ENCODE data around the gene ARMC9.
"Not testable (repeated sequence)": the region's sequence is repeated elsewhere in the genome, so short reads cannot be mapped to it uniquely, and the experiment has no call there.

ARMC9 gene

DNA sequence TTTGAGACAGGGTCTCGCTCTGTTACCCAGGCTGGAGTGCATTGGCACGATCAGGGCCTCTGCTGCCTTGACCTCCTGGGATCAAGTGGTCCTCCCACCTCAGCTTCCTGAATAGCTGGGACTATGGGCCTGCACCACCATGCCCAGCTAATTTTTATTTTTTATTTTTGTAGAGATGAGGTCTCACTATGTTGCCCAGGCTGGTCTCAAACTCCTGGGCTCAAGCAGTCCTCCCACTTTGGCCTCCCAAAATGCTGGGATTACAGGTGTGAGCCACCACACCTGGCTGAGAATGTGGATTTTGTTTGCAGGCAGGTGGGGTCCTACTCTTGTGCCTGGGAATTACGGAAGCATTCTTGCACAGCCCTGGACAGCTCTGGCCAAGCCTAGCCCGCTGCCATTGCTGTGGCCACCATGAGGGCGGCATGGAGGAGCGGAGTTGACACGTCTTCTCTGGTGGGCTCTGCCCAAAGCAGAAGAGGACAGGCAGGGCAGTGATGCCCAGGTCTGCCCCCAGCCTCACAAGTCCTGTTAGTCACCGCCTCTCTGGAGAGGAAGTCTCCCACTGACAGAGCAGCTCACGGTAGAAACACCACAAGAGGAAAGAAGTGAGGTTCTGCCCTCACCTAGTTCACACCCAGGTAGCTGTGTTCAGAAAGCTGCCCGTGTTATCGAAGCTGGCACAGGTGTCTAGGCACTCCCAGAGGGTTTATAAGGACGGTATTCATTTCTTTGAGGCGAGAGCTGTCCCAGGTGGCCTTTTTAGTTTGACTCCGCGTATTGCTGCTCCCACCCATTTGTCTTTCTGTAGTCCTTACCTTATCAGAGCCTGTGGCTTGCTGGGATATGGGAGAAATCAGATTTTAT is 46.2 kb downstream of the ARMC9 start:
- TF ChIP-seq, protein P1, sequence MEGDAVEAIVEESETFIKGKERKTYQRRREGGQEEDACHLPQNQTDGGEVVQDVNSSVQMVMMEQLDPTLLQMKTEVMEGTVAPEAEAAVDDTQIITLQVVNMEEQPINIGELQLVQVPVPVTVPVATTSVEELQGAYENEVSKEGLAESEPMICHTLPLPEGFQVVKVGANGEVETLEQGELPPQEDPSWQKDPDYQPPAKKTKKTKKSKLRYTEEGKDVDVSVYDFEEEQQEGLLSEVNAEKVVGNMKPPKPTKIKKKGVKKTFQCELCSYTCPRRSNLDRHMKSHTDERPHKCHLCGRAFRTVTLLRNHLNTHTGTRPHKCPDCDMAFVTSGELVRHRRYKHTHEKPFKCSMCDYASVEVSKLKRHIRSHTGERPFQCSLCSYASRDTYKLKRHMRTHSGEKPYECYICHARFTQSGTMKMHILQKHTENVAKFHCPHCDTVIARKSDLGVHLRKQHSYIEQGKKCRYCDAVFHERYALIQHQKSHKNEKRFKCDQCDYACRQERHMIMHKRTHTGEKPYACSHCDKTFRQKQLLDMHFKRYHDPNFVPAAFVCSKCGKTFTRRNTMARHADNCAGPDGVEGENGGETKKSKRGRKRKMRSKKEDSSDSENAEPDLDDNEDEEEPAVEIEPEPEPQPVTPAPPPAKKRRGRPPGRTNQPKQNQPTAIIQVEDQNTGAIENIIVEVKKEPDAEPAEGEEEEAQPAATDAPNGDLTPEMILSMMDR (IDR thresholded peaks at IDR 0.05; ENCODE audit: extremely low read depth, insufficient read depth, missing control alignments) = no peak
- in situ Hi-C loops (cut with MboI; ENCODE audit: low pct_unique_long_range_greater_than_20kb, low sequenced_read_pairs, unreplicated experiment) = no loop called here
- no peak for DNase-seq (ENCODE audit: low spot score)

GRCh38 chr2:231245249-231246094 is 47.0 kb downstream of the ARMC9 start:
- TF ChIP-seq, protein P1 (IDR thresholded peaks at IDR 0.05; ENCODE audit: extremely low read depth, insufficient read depth, missing control alignments) = peak; percentile 43
- in situ Hi-C loops (cut with MboI; ENCODE audit: low pct_unique_long_range_greater_than_20kb, low sequenced_read_pairs, unreplicated experiment) = no loop called here
- no peak for DNase-seq (ENCODE audit: low spot score)

DNA sequence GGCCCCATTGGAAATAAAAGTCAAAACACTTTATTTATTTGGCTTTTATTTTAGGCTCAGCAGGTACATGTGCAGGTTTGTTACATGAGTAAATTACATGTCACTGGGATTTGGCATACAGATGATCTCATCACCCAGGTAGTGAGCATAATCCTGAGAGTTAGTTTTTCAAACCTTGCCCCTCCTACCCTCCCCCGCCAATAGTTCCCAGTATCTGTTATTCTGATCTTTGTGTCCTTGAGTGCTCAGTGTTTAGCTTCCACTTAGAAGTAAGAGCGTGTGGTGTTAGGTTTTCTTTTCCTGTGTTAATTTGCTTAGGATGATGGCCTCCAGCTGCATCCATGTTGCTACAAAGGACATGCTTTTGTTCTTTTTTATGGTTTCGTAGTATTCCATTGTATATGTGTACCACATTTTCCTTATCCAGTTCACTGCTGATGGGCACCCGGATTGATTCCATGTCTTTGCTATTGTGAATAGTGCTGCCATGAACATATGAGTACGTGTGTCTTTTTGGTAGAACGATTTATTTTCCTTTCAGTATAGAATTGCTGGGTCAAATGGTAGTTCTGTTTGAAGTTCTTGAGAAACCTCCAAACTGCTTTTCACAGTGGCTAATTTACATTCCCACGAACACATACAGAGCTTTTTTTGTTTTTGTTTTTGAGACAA is 47.9 kb downstream of the ARMC9 start:
- in situ Hi-C loops (cut with MboI; ENCODE audit: low pct_unique_long_range_greater_than_20kb, low sequenced_read_pairs, unreplicated experiment) = no loop called here
- no peak for DNase-seq (ENCODE audit: low spot score)
- TF ChIP-seq, protein P1 (IDR thresholded peaks at IDR 0.05; ENCODE audit: extremely low read depth, insufficient read depth, missing control alignments) = no peak

GRCh38 chr2:231250146-231250545 is 51.7 kb downstream of the ARMC9 start:
- TF ChIP-seq, protein P1 (IDR thresholded peaks at IDR 0.05; ENCODE audit: extremely low read depth, insufficient read depth, missing control alignments) = no peak
- DNase-seq (ENCODE audit: low spot score) = no peak
- in situ Hi-C loops (cut with MboI; ENCODE audit: low pct_unique_long_range_greater_than_20kb, low sequenced_read_pairs, unreplicated experiment) = no loop called here

GRCh38 chr2:231250698-231251097 is 52.3 kb downstream of the ARMC9 start:
- TF ChIP-seq, protein P1 (IDR thresholded peaks at IDR 0.05; ENCODE audit: extremely low read depth, insufficient read depth, missing control alignments) = no peak
- in situ Hi-C loops (cut with MboI; ENCODE audit: low pct_unique_long_range_greater_than_20kb, low sequenced_read_pairs, unreplicated experiment) = no loop called here
- DNase-seq (ENCODE audit: low spot score) = no peak

GRCh38 chr2:231253292-231253691 is 54.9 kb downstream of the ARMC9 start:
- in situ Hi-C loops (cut with MboI; ENCODE audit: low pct_unique_long_range_greater_than_20kb, low sequenced_read_pairs, unreplicated experiment) = not testable (repeated sequence)

More at GRCh38 chr2:231253292-231253691, 54.9 kb downstream of the ARMC9 start:
- not testable (repeated sequence) for DNase-seq (ENCODE audit: low spot score)
